Progenitor cell of endocrine pancreas (in vitro differentiated cells): Measurements from ENCODE around the gene GRB10. TPM values are rescaled to one million over a fixed set of nuclear protein-coding genes. Genes with fewer than 3 reads are reported as not detected.
A peak's percentile ranks its signal among the peaks of the same experiment; 100 is the strongest.

ENCODE experiments used
- DNase-seq: peaks from one replicate; pipeline ENCODE4 v3.0.0; 2021; ENCODE audit warnings: low spot score; ENCODE audit not compliant: unreplicated experiment
- H3K27ac Mint-ChIP-seq: 2 replicates; pipeline ENCODE4 v1.8.0; 2021; ENCODE audit warnings: mild to moderate bottlenecking, moderate library complexity, mixed read lengths
- H3K27me3 Mint-ChIP-seq: 2 replicates; pipeline ENCODE4 v1.8.0; 2021; ENCODE audit warnings: mixed read lengths
- H3K36me3 Mint-ChIP-seq: 2 replicates; pipeline ENCODE4 v1.8.0; 2022; ENCODE audit warnings: mixed read lengths; ENCODE audit not compliant: insufficient read depth
- H3K4me1 Mint-ChIP-seq: 2 replicates; pipeline ENCODE4 v1.8.0; 2021; ENCODE audit warnings: low read depth, mixed read lengths
- H3K4me3 Mint-ChIP-seq: 2 replicates; pipeline ENCODE4 v1.8.0; 2021; ENCODE audit warnings: low read depth, mild to moderate bottlenecking, moderate library complexity, mixed read lengths
- H3K9me3 Mint-ChIP-seq: 2 replicates; pipeline ENCODE4 v1.8.0; 2021; ENCODE audit warnings: low read depth, mixed read lengths
- CTCF ChIP-seq: fragments of 200-600 bp; sonication (generic); IDR thresholded peaks from one replicate; pipeline ENCODE4 v1.5.0; 2021; ENCODE audit warnings: antibody characterized with exemption, mild to moderate bottlenecking; ENCODE audit not compliant: unreplicated experiment
- total RNA-seq: library from RNA; stranded (reverse); gene quantifications from 2 replicates; pipeline ENCODE4 v1.2.1, GENCODE V29; 2021

The GRB10 gene
- total RNA-seq, 1 donor from 2014 or later = 58.4 TPM

GRCh38 chr7:50762337-50762736, 20.4 kb downstream of the GRB10 start:
- peaks cover 10% of the 10 kb centered on the region for H3K36me3 Mint-ChIP-seq
- H3K4me3 Mint-ChIP-seq = no peak overlapping the region
- H3K27ac Mint-ChIP-seq = no peak overlapping the region
- peaks cover 9% of the 10 kb centered on the region for H3K9me3 Mint-ChIP-seq
- H3K4me1 Mint-ChIP-seq = peaks cover 16% of the 10 kb centered on the region
- no peak for TF ChIP-seq CTCF
- DNase-seq = no peak
- no peaks in the 10 kb centered on the region for H3K27me3 Mint-ChIP-seq

GRCh38 chr7:50761713-50762112, 21.0 kb downstream of the GRB10 start:
- H3K27me3 Mint-ChIP-seq = no peaks in the 10 kb centered on the region
- TF ChIP-seq CTCF = no peak
- H3K36me3 Mint-ChIP-seq = peaks cover 10% of the 10 kb centered on the region
- no peak overlapping the region for H3K27ac Mint-ChIP-seq
- no peak for DNase-seq
- H3K4me1 Mint-ChIP-seq = peaks cover 13% of the 10 kb centered on the region
- H3K9me3 Mint-ChIP-seq = peaks cover 9% of the 10 kb centered on the region
- no peak overlapping the region for H3K4me3 Mint-ChIP-seq

GRCh38 chr7:50757703-50758390, 24.8 kb downstream of the GRB10 start:
- Mint-ChIP-seq H3K4me1 (peaks cover 12% of the 10 kb centered on the region), H3K36me3 (peaks cover 5% of the 10 kb centered on the region), H3K4me3 (no peak overlapping the region), H3K9me3 (no peaks in the 10 kb centered on the region), H3K27me3 (no peaks in the 10 kb centered on the region), H3K27ac (peak overlapping the region; percentile 30)
- TF ChIP-seq CTCF = no peak
- DNase-seq = no peak

GRCh38 chr7:50756180-50756579, 26.5 kb downstream of the GRB10 start:
- Mint-ChIP-seq H3K4me3 (no peak overlapping the region), H3K36me3 (peaks cover 2% of the 10 kb centered on the region), H3K9me3 (no peaks in the 10 kb centered on the region), H3K27me3 (no peaks in the 10 kb centered on the region), H3K27ac (no peak overlapping the region), H3K4me1 (peaks cover 12% of the 10 kb centered on the region)
- no peak for DNase-seq
- no peak for TF ChIP-seq CTCF

GRCh38 chr7:50754684-50755083, 28.0 kb downstream of the GRB10 start:
- peaks cover 11% of the 10 kb centered on the region for H3K36me3 Mint-ChIP-seq
- H3K4me1 Mint-ChIP-seq = peaks cover 14% of the 10 kb centered on the region
- H3K27me3 Mint-ChIP-seq = no peaks in the 10 kb centered on the region
- H3K9me3 Mint-ChIP-seq = no peaks in the 10 kb centered on the region
- no peak overlapping the region for H3K4me3 Mint-ChIP-seq
- TF ChIP-seq CTCF = no peak
- no peak overlapping the region for H3K27ac Mint-ChIP-seq
- DNase-seq = no peak
